Progenitor cell of endocrine pancreas (in vitro differentiated cells): ENCODE results near the gene FGL2. TPM values are rescaled to one million over a fixed set of nuclear protein-coding genes. Genes with fewer than 3 reads are reported as not detected.
"Not testable (repeated sequence)": the region's sequence is repeated elsewhere in the genome, so short reads cannot be mapped to it uniquely, and the experiment has no call there.

Source experiments
- DNase-seq: peaks from one replicate; pipeline ENCODE4 v3.0.0; 2021; ENCODE audit warnings: low spot score; ENCODE audit not compliant: unreplicated experiment
- H3K27ac Mint-ChIP-seq: 2 replicates; pipeline ENCODE4 v1.8.0; 2021; ENCODE audit warnings: mild to moderate bottlenecking, moderate library complexity, mixed read lengths
- H3K27me3 Mint-ChIP-seq: 2 replicates; pipeline ENCODE4 v1.8.0; 2021; ENCODE audit warnings: mixed read lengths
- H3K36me3 Mint-ChIP-seq: 2 replicates; pipeline ENCODE4 v1.8.0; 2022; ENCODE audit warnings: mixed read lengths; ENCODE audit not compliant: insufficient read depth
- H3K4me1 Mint-ChIP-seq: 2 replicates; pipeline ENCODE4 v1.8.0; 2021; ENCODE audit warnings: low read depth, mixed read lengths
- H3K4me3 Mint-ChIP-seq: 2 replicates; pipeline ENCODE4 v1.8.0; 2021; ENCODE audit warnings: low read depth, mild to moderate bottlenecking, moderate library complexity, mixed read lengths
- H3K9me3 Mint-ChIP-seq: 2 replicates; pipeline ENCODE4 v1.8.0; 2021; ENCODE audit warnings: low read depth, mixed read lengths
- total RNA-seq: library from RNA; stranded (reverse); gene quantifications from 2 replicates; pipeline ENCODE4 v1.2.1, GENCODE V29; 2021
- TF ChIP-seq, protein P1 (sequence below): fragments of 200-600 bp; sonication (generic); IDR thresholded peaks from one replicate; pipeline ENCODE4 v1.5.0; 2021; ENCODE audit warnings: antibody characterized with exemption, mild to moderate bottlenecking; ENCODE audit not compliant: unreplicated experiment

Gene FGL2
- total RNA-seq, 1 donor from 2014 or later: not detected

DNA sequence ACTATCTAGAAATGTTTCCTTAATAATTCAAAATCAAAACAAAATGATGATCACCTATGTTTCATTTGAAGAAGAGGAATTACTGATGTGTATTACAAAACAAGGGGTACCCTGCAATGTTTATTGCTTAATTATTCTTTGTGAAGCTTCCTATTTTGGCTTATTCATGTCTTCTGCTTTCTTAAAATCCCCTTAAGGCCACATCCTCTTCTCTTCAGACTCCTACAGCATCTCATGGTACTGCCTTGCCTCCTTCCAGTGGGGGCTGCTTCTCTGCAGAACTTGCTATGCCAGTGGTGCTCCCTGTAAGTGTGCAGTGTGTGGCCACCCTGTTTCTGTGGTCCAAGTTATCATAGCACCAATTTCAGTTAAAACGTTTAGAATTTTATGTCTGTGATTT, 42.2 kb downstream of the FGL2 start:
- Mint-ChIP-seq H3K9me3 (no peaks in the 10 kb centered on the region), H3K27ac (no peak overlapping the region), H3K27me3 (no peaks in the 10 kb centered on the region), H3K36me3 (no peaks in the 10 kb centered on the region), H3K4me3 (no peak overlapping the region), H3K4me1 (peaks cover 4% of the 10 kb centered on the region)
- DNase-seq: no peak
- TF ChIP-seq, protein P1, sequence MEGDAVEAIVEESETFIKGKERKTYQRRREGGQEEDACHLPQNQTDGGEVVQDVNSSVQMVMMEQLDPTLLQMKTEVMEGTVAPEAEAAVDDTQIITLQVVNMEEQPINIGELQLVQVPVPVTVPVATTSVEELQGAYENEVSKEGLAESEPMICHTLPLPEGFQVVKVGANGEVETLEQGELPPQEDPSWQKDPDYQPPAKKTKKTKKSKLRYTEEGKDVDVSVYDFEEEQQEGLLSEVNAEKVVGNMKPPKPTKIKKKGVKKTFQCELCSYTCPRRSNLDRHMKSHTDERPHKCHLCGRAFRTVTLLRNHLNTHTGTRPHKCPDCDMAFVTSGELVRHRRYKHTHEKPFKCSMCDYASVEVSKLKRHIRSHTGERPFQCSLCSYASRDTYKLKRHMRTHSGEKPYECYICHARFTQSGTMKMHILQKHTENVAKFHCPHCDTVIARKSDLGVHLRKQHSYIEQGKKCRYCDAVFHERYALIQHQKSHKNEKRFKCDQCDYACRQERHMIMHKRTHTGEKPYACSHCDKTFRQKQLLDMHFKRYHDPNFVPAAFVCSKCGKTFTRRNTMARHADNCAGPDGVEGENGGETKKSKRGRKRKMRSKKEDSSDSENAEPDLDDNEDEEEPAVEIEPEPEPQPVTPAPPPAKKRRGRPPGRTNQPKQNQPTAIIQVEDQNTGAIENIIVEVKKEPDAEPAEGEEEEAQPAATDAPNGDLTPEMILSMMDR: no peak

GRCh38 chr7:77157034-77157433, 42.6 kb downstream of the FGL2 start:
- H3K9me3 Mint-ChIP-seq, H3K4me3 Mint-ChIP-seq, H3K27me3 Mint-ChIP-seq, H3K4me1 Mint-ChIP-seq, H3K36me3 Mint-ChIP-seq, H3K27ac Mint-ChIP-seq, DNase-seq: not testable (repeated sequence)

DNA sequence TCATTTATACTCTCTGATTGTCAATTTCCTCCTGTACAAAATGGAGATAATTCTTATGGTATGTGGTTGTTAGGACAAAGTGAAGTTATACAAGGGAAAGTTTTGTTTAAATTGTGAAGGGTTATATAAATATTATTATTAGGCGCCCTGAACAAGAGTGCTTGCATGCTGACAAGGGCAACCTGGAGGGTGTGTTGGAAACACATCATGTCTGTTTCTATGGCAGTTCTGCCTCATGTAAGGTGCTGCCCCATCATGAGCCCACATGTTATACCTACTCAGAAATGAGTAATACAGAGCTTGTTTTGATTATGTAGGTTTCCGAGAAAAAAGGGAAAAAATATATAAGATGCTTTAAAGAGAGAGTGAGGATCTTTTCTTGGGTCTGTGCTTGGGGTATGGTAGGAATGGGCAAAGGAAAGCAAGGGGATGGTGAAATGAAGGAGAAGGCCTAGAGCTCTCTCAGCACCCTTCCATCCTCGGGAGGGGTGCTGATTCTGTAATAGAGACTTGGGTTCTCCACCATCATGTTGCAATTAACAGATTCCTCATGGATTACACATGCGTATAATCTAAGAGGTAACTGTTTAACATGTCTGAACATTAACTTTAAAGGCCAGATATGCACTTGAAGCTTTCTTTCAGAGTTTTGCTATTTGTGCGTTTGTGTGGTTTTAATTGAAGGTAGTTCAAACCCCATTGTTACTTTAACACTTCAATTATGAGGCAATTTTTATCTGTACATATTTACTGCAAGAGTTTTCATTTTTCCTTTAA, 43.8 kb downstream of the FGL2 start:
- H3K9me3 Mint-ChIP-seq, H3K36me3 Mint-ChIP-seq, H3K27me3 Mint-ChIP-seq, H3K4me3 Mint-ChIP-seq, H3K4me1 Mint-ChIP-seq, DNase-seq, H3K27ac Mint-ChIP-seq: not testable (repeated sequence)

- H3K27me3 Mint-ChIP-seq, H3K9me3 Mint-ChIP-seq, DNase-seq, H3K36me3 Mint-ChIP-seq, H3K27ac Mint-ChIP-seq, H3K4me3 Mint-ChIP-seq, H3K4me1 Mint-ChIP-seq: not testable (repeated sequence)
Measured at GRCh38 chr7:77154917-77155464, 44.6 kb downstream of the FGL2 start.

DNA sequence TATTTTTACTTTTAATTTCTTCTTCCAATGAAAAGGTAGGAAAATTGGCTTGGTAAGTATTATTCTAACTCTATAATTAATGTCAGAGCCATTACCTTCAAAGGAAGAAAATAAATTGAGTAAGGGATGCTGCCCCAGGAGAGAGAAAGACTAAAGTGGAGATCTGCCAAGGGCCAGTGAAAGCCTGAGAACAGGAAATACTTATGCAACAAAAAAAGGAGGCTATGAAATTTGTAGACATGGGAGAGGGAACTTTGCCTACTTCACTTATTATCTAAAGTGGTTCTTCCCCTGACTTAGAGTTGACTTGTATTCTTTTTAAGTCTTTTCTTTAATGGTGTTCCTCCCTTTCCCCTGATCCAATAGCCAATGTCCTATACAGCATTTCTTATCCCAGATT, 47.4 kb downstream of the FGL2 start:
- H3K27me3 Mint-ChIP-seq, DNase-seq, H3K9me3 Mint-ChIP-seq, H3K4me1 Mint-ChIP-seq, H3K4me3 Mint-ChIP-seq, H3K27ac Mint-ChIP-seq, H3K36me3 Mint-ChIP-seq: not testable (repeated sequence)

Other genes starting within 250 kb of the FGL2 start
- gene SPDYE17, start 167.5 kb downstream of the FGL2 start, total RNA-seq: not detected in 2 replicates
- 0.60 and 0.93 TPM in 2 replicates for gene SPDYE18, start 137.3 kb downstream of the FGL2 start, total RNA-seq
- 14.8 TPM in 2 replicates for gene CCDC146, start 77.2 kb downstream of the FGL2 start, total RNA-seq
- 9.9 and 10.9 TPM in 2 replicates for gene GSAP, start 216.5 kb upstream of the FGL2 start, total RNA-seq